SK-N-MC (cell line): ENCODE measurements around the gene ANTXRL.
"Not testable (repeated sequence)": the region's sequence is repeated elsewhere in the genome, so short reads cannot be mapped to it uniquely, and the experiment has no call there.

Experiments
- EZH2 ChIP-seq: fragments of 200-600 bp; sonication (generic); IDR thresholded peaks from one replicate; pipeline ENCODE4 v1.6.1; 2017; ENCODE audit warnings: antibody characterized with exemption
- FOXP2 ChIP-seq: optimal IDR thresholded peaks from 2 replicates; pipeline ENCODE3; 2011; ENCODE audit warnings: mild to moderate bottlenecking, moderate library complexity; ENCODE audit not compliant: insufficient read depth; ENCODE audit errors: extremely low read length, control extremely low read depth
- POLR2AphosphoS5 ChIP-seq: IDR thresholded peaks from 2 replicates; pipeline ENCODE4 v1.6.1; 2012; ENCODE audit warnings: mild to moderate bottlenecking, low read depth, low read length, borderline replicate concordance

- TF ChIP-seq POLR2AphosphoS5, EZH2, FOXP2: not testable (repeated sequence)
Observed at GRCh38 chr10:46246400-46247180, 40.2 kb upstream of the ANTXRL start.
